ENCODE measurements around the gene TRAPPC2.
"Not testable (repeated sequence)": the region's sequence is repeated elsewhere in the genome, so short reads cannot be mapped to it uniquely, and the experiment has no call there.

Gene TRAPPC2

DNA sequence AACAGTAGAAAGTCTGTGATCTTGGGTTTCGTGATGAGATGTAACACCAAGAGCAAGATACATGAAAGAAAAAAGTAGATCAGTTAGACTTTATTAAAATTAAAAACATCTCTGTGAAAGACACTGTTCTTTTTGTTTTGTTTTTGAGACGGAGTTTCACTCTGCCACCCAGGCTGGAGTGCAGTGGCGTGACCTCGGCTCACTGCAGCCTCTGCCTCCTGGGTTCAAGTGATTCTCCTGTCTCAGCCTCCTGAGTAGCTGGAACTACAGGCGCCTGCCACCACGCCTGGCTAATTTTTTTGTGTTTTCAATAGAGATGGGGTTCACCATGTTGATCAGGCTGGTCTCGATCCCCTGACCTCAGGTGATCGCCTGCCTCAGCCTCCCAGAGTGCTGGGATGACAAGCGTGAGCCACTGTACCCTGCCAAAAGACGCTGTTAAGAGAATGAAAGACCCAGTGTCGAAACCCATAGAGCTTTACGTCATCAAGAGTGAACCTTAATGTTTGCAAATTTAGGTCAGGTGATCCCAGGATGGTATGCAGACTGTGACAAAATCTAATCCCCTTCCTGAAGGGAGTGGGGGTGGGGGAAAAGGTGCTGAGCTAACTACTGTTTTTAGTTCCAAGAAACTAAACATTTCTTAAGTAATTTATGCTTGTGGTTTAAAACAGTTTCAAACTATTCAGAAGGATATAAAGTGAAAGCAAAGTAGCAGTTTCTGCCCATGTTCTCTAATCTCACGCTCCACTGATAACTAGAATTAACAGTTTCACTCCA, 8.2 kb upstream of the TRAPPC2 start:
- no peaks in the 10 kb centered on the region for H3K9me3 ChIP-seq (replicated peaks; ENCODE audit: low read length)
- H3K36me3 ChIP-seq (ENCODE audit: insufficient read depth, low read length), result peaks cover 5% of the 10 kb centered on the region
- peaks cover 1% of the 10 kb centered on the region for H3K4me1 ChIP-seq (ENCODE audit: control insufficient read depth, insufficient read depth, low read length)
- H3K4me2 ChIP-seq (ENCODE audit: low read length), result no peak overlapping the region
- no peaks in the 10 kb centered on the region for H3K27me3 ChIP-seq (ENCODE audit: control insufficient read depth, insufficient read depth, low read length)
- H3K4me3 ChIP-seq (ENCODE audit: low read length), result no peak overlapping the region
- H3K9ac ChIP-seq (ENCODE audit: low read depth, low read length), result no peak overlapping the region

DNA sequence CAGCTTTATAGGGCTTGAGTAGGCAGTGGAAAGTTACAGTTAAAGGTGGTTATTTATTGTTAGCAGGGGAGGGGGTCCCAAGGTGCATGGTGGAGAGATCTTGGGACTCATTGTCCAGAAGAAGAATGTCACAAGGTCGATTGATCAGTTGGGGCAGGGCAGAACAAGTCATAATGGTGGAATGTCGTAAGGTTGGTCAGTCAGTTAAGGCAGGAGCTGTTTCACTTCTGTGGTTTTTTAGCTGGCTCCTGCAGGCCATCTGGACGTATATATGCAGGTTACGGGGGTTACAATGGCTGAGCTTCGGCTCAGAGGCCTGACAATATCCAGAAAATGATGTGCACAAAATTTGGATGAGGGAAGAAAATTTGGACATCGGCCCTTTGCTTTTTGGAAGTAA, 7.3 kb upstream of the TRAPPC2 start:
- H3K9ac ChIP-seq (ENCODE audit: low read depth, low read length), result no peak overlapping the region
- H3K4me2 ChIP-seq (ENCODE audit: low read length), result no peak overlapping the region
- peaks cover 5% of the 10 kb centered on the region for H3K36me3 ChIP-seq (ENCODE audit: insufficient read depth, low read length)

DNA sequence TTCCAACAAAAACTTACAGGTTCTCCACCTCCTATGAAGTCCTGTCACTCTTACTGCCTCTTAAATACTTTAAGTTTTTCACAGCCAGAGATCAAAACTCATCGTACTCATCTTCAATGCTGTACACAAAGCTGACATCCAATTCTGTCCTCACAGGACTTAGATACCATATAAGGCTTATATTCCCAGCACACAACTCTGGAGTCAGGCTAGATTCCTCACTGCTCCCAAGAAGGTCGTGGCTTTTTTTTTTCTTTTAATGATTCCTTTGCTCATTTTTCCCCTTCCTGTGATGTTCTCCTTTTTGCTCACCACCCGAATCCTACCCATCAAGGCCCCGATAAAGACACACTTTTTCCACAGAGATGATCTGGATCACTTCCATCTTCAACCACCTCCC, 914 bp downstream of the TRAPPC2 start:
- Histone ChIP-seq H3K4me2 (ENCODE audit: low read length) (peak overlapping the region; percentile 77), H3K9me3 (replicated peaks; ENCODE audit: low read length) (no peaks in the 10 kb centered on the region), H3K36me3 (ENCODE audit: insufficient read depth, low read length) (no peaks in the 10 kb centered on the region), H3K27me3 (ENCODE audit: control insufficient read depth, insufficient read depth, low read length) (no peaks in the 10 kb centered on the region), H3K4me3 (ENCODE audit: low read length) (peak overlapping the region; percentile 81), H3K9ac (ENCODE audit: low read depth, low read length) (peak overlapping the region; percentile 89), H3K4me1 (ENCODE audit: control insufficient read depth, insufficient read depth, low read length) (peaks cover 11% of the 10 kb centered on the region)

More for the DNA sequence above, 7.3 kb upstream of the TRAPPC2 start:
- no peaks in the 10 kb centered on the region for H3K9me3 ChIP-seq (replicated peaks; ENCODE audit: low read length)
- H3K27me3 ChIP-seq (ENCODE audit: control insufficient read depth, insufficient read depth, low read length), result no peaks in the 10 kb centered on the region
- H3K4me3 ChIP-seq (ENCODE audit: low read length), result no peak overlapping the region
- H3K4me1 ChIP-seq (ENCODE audit: control insufficient read depth, insufficient read depth, low read length), result no peaks in the 10 kb centered on the region

DNA sequence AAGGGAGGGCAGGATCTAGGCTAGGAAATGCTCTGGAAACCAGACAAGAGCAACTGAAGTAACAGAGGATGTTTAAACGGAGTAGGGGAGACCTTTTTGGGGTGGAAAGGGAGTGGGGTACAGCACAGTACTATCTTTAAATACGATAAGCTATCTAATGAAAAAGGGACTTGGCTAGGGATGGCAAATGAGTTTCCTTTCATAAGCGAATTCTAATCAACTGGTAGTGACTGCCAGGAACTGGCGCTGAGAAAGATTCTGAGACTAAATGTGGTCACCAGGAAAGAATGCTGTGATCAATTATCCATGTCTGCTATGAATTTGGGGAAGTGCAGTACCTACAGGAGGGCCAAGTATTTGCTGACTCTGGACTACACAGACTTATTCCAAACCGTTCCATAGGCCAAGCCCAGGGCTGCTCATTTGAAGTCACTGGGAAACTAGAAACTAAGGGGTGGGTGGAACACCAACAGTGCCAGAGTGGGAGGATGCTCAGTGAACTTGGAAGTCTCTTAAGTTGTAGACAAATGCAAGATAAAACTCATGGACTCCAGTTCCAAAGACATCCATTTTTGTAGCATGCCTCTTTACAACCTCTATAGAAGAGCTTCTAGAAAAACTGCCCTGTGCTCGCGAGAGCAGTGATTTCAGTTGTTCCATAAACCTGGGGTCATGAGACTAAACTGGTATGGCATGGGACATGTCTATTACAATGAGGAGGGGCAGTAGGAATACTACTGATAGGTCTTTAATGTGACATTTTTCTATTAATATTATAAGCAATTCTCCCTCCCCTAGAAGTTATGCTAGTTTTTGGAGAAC, 2.0 kb downstream of the TRAPPC2 start:
- Histone ChIP-seq H3K4me1 (ENCODE audit: control insufficient read depth, insufficient read depth, low read length) (peaks cover 11% of the 10 kb centered on the region), H3K36me3 (ENCODE audit: insufficient read depth, low read length) (no peaks in the 10 kb centered on the region), H3K9me3 (replicated peaks; ENCODE audit: low read length) (no peaks in the 10 kb centered on the region), H3K9ac (ENCODE audit: low read depth, low read length) (no peak overlapping the region), H3K4me2 (ENCODE audit: low read length) (no peak overlapping the region), H3K4me3 (ENCODE audit: low read length) (no peak overlapping the region), H3K27me3 (ENCODE audit: control insufficient read depth, insufficient read depth, low read length) (no peaks in the 10 kb centered on the region)

DNA sequence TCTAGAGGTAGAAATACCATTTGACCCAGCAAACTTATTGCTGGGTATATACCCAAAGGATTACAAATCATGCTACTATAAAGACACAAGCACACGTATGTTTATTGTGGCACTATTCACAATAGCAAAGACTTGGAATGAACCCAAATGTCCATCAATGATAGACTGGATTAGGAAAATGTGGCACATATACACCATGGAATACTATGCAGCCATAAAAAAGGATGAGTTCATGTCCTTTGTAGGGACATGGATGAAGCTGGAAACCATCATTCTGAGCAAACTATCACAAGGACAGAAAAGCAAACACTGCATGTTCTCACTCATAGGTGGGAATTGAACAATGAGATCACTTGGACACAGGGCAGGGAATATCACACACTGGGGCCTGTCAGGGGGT, 3.9 kb downstream of the TRAPPC2 start:
- H3K9ac ChIP-seq (ENCODE audit: low read depth, low read length); H3K36me3 ChIP-seq (ENCODE audit: insufficient read depth, low read length); H3K4me2 ChIP-seq (ENCODE audit: low read length); H3K27me3 ChIP-seq (ENCODE audit: control insufficient read depth, insufficient read depth, low read length); H3K4me1 ChIP-seq (ENCODE audit: control insufficient read depth, insufficient read depth, low read length); H3K4me3 ChIP-seq (ENCODE audit: low read length); H3K9me3 ChIP-seq (replicated peaks; ENCODE audit: low read length): not testable (repeated sequence)

DNA sequence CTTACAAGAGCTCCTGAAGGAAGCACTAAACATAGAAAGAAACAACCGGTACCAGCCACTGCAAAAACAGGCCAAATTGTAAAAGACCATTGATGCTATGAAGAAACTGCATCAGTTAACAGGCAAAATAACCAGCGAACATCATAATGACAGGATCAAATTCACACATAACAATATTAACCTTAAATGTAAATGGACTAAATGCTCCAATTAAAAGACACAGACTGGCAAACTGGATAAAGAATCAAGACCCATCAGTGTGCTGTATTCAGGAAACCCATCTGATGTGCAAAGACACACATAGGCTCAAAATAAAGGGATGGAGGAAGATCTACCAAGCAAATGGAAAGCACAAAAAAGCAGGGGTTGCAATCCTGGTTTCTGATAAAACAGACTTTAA, 7.8 kb downstream of the TRAPPC2 start:
- not testable (repeated sequence) for H3K4me3 ChIP-seq (ENCODE audit: low read length); H3K36me3 ChIP-seq (ENCODE audit: insufficient read depth, low read length); H3K4me2 ChIP-seq (ENCODE audit: low read length); H3K9me3 ChIP-seq (replicated peaks; ENCODE audit: low read length); H3K27me3 ChIP-seq (ENCODE audit: control insufficient read depth, insufficient read depth, low read length); H3K9ac ChIP-seq (ENCODE audit: low read depth, low read length)
- peaks cover 10% of the 10 kb centered on the region for H3K4me1 ChIP-seq (ENCODE audit: control insufficient read depth, insufficient read depth, low read length)

DNA sequence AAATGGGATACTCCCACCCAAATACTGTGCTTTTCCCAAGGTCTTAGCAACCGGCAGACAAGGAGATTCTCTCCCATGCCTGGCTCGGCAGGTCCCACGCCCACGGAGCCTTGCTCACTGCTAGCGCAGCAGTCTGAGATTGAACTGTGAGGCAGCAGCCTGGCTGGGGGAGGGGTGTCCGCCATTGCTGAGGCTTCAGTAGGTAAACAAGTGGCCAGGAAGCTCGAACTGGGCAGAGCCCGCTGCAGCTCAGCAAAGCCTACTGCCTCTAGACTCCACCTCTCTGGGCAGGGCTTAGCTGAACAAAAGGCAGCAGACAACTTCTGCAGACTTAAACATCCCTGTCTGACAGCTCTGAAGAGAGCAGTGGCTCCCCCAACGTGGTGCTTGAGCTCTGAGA, 9.5 kb downstream of the TRAPPC2 start:
- peaks cover 16% of the 10 kb centered on the region for H3K4me1 ChIP-seq (ENCODE audit: control insufficient read depth, insufficient read depth, low read length)
- H3K9ac ChIP-seq (ENCODE audit: low read depth, low read length); H3K4me3 ChIP-seq (ENCODE audit: low read length); H3K4me2 ChIP-seq (ENCODE audit: low read length); H3K36me3 ChIP-seq (ENCODE audit: insufficient read depth, low read length); H3K27me3 ChIP-seq (ENCODE audit: control insufficient read depth, insufficient read depth, low read length); H3K9me3 ChIP-seq (replicated peaks; ENCODE audit: low read length): not testable (repeated sequence)

DNA sequence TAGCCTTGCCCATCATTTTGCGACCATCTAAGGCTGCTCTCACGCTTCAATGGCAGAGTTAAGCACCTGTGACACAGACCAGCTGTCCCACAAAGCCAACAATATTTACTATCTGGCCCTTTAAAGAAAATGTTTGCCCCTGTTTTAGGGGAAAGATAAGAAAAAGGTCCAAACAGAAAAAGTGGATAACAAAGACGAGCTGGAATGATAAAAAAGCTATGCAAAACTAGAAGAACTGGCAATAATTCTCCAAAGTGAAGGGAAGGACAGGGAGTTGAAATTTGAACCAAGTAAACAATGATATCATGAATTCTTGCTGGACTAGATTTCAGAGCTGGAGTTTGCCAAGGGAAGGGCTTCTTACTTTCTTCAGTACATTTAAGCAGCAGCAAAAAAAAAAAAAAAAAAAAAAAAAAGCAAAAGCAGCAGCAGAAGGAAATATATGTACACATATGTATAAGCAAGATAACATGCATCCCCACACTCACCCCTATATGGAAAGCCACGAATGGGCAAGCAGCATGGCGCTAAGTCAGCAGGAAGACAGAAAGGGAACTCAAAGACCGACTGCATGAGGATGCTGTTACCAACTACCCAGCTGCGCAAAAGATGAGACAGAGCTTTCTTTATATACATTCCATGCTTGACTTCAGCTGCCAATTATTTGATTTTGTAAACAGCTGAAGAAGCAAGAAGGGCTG, 12.5 kb downstream of the TRAPPC2 start:
- peak overlapping the region; percentile 12 for H3K4me2 ChIP-seq (ENCODE audit: low read length)
- no peaks in the 10 kb centered on the region for H3K9me3 ChIP-seq (replicated peaks; ENCODE audit: low read length)
- H3K36me3 ChIP-seq (ENCODE audit: insufficient read depth, low read length), result peaks cover 10% of the 10 kb centered on the region
- no peak overlapping the region for H3K9ac ChIP-seq (ENCODE audit: low read depth, low read length)
- H3K4me3 ChIP-seq (ENCODE audit: low read length), result no peak overlapping the region
- peaks cover 26% of the 10 kb centered on the region for H3K4me1 ChIP-seq (ENCODE audit: control insufficient read depth, insufficient read depth, low read length)
- H3K27me3 ChIP-seq (ENCODE audit: control insufficient read depth, insufficient read depth, low read length), result no peaks in the 10 kb centered on the region

DNA sequence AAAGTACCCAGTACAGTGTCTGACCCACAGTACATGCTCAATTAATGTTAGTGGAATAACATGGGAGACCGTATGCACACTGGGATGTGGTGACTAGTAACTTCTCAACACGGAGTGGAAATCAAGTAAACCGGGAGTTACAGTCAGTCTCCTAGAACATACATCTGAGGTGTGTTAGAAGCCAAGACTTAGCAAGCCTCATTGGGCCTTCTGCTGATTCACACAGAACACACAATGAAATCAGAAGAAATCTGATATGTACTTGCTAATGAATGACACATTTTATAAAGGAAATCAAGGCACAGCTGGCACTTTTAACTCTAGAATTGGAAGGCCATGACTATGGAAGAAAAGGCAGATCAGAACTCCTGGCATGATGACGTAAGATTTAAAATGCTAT, 13.0 kb downstream of the TRAPPC2 start:
- peak overlapping the region; percentile 12 for H3K4me2 ChIP-seq (ENCODE audit: low read length)

DNA sequence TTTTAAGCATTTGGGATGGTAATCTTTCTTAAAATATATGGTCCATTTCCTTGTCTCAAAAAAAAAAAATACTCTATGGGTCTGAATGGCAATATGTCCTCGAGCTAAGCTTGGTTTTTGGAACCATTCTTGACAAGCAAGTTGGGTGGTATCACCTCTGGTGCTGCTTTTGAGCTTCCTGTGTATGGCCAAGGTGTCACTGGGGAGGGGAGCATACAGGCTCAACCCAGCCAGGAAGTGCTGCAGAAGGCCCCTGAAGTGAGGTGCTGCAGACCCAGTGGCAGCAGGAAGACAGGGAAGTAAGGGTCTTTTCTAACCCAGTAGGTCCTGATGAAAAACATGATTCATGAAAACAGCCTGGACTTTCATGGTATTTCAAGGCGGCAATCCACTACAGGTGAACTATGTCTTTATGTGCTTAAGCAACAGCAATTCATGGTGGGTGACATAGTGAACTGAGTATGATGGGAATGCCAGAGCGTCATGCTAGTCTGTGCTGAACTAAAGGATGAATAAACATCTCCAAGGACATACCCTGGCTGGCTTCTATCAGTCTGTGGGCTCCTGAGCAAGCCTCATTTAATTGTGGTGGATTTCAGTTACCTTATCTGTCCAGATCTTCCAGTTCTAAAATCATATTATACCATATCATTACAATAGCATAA, 15.1 kb downstream of the TRAPPC2 start:
- no peak overlapping the region for H3K4me2 ChIP-seq (ENCODE audit: low read length)
- no peaks in the 10 kb centered on the region for H3K9me3 ChIP-seq (replicated peaks; ENCODE audit: low read length)
- H3K4me1 ChIP-seq (ENCODE audit: control insufficient read depth, insufficient read depth, low read length), result peaks cover 26% of the 10 kb centered on the region
- no peaks in the 10 kb centered on the region for H3K27me3 ChIP-seq (ENCODE audit: control insufficient read depth, insufficient read depth, low read length)
- H3K4me3 ChIP-seq (ENCODE audit: low read length), result no peak overlapping the region
- H3K36me3 ChIP-seq (ENCODE audit: insufficient read depth, low read length), result peaks cover 13% of the 10 kb centered on the region
- no peak overlapping the region for H3K9ac ChIP-seq (ENCODE audit: low read depth, low read length)

More for the DNA sequence above, 13.0 kb downstream of the TRAPPC2 start:
- Histone ChIP-seq H3K4me3 (ENCODE audit: low read length) (no peak overlapping the region), H3K4me1 (ENCODE audit: control insufficient read depth, insufficient read depth, low read length) (peaks cover 26% of the 10 kb centered on the region), H3K36me3 (ENCODE audit: insufficient read depth, low read length) (peaks cover 13% of the 10 kb centered on the region), H3K27me3 (ENCODE audit: control insufficient read depth, insufficient read depth, low read length) (no peaks in the 10 kb centered on the region), H3K9ac (ENCODE audit: low read depth, low read length) (no peak overlapping the region), H3K9me3 (replicated peaks; ENCODE audit: low read length) (no peaks in the 10 kb centered on the region)

Measured in skeletal muscle satellite cell (primary cell).